Neural progenitor cell (in vitro differentiated cells): ENCODE measurements around the gene TNN.

Source experiments
- CTCF ChIP-seq: fragments of 200-600 bp; sonication (generic); IDR thresholded peaks from 2 replicates; pipeline ENCODE4 v1.5.1; 2017; ENCODE audit warnings: antibody characterized with exemption, mild to moderate bottlenecking
- EZH2 ChIP-seq: fragments of 200-600 bp; sonication (generic); IDR thresholded peaks from 2 replicates; pipeline ENCODE4 v1.6.1; 2017; ENCODE audit warnings: antibody characterized with exemption, mild to moderate bottlenecking, moderate library complexity

- TF ChIP-seq CTCF, result no peak
- TF ChIP-seq EZH2, result no peak
Measured at GRCh38 chr1:175179837-175180590, 112.4 kb downstream of the TNN start.
